ENCODE data around the gene TIRAP.

DNA sequence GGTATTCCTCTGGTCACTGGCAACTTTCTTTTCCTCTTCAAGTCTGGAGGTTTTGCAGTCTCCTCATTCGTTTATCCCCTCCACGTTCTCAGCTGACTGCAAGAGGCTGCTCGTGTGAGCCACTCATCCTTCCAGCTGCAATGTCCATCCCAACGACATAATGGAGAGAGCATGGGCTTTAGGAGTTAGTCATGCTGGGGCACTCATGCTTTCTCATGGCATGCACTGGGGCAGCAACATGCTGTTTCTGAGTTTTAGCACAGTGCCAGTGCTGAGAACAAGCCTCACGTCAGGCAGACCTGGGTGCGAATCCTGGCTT is 28.1 kb downstream of the TIRAP start:
- no peak for TF ChIP-seq CTCF (IDR thresholded peaks at IDR 0.05 in 4 of 5, conservative IDR thresholded peaks at IDR 0.05 in 1 of 5)
- no peak for TF ChIP-seq POLR2A (IDR thresholded peaks at IDR 0.05)

Data from gastrocnemius medialis (tissue), 4 donors.